Prostate gland (tissue), 2 donors: ENCODE measurements around the gene GRM8. TPM values are rescaled to one million over a fixed set of nuclear protein-coding genes. Genes with fewer than 3 reads are reported as not detected.

ENCODE experiments used
- DNase-seq: peaks from one replicate; pipeline ENCODE4 v3.0.0-alpha.2; 2019; ENCODE audit warnings: low spot score
- H3K27ac ChIP-seq, 2 donors: fragments of 200-600 bp; sonication (generic); 2 replicates each; pipeline ENCODE4 v1.5.1; 2017 to 2019
- H3K27me3 ChIP-seq: fragments of 200-600 bp; sonication (generic); replicated peaks from 2 replicates; pipeline ENCODE4 v1.5.1; 2019; ENCODE audit not compliant: insufficient read depth
- H3K36me3 ChIP-seq, 2 donors: fragments of 200-600 bp; sonication (generic); 1 replicate in 1 of 2; 2 replicates in 1 of 2; pipeline versions ENCODE4 v1.5.1 to v1.8.1; 2017 to 2019
- H3K4me1 ChIP-seq: fragments of 200-600 bp; sonication (generic); replicated peaks from 2 replicates; pipeline ENCODE4 v1.5.1; 2019
- H3K4me3 ChIP-seq, 2 donors: fragments of 200-600 bp; sonication (generic); 2 replicates each; pipeline ENCODE4 v1.5.1; 2017 to 2019
- H3K9me3 ChIP-seq: fragments of 200-600 bp; sonication (generic); 2 replicates; pipeline ENCODE4 v1.5.1; 2017
- POLR2A ChIP-seq: fragments of 450-650 bp; IDR thresholded peaks from one replicate; pipeline ENCODE4 v1.6.1; 2016; ENCODE audit warnings: antibody characterized with exemption, mild to moderate bottlenecking
- POLR2AphosphoS5 ChIP-seq: sonication (generic); formaldehyde crosslinking; IDR thresholded peaks from one replicate; pipeline ENCODE4 v1.6.1; 2017; ENCODE audit warnings: antibody characterized with exemption
- WGBS: methylation state at CpG from one replicate; pipeline ENCODE4 v1.1.5; 2018; 5-methylcytosine and 5-hydroxymethylcytosine counted together
- intact Hi-C: fragments of 100-400 bp; cut with DNase I; formaldehyde crosslinking; loops from one replicate; pipeline ENCODE4 v1.14.2; 2022
- total RNA-seq, 2 donors: library from RNA; depleted of rRNA; stranded (reverse); fragments of >200 nt; gene quantifications; one replicate each; pipeline ENCODE4 v1.1.0, GENCODE V29; 2016
- TF ChIP-seq, protein P1 (sequence below), 4 experiments: fragments of 200-600 bp in 2 of 4; fragments of 450-650 bp in 2 of 4; sonication (generic) in 2 of 4; IDR thresholded peaks; 1 replicate in 3 of 4; 2 replicates in 1 of 4; pipeline ENCODE4 v1.5.1; 2016 to 2019; ENCODE audit warnings: antibody characterized with exemption in 4 of 4, mild to moderate bottlenecking in 2 of 4, moderate library complexity in 2 of 4

The GRM8 gene
- total RNA-seq, 2 donors from 2014 or later = 1.3 to 3.7 TPM

DNA sequence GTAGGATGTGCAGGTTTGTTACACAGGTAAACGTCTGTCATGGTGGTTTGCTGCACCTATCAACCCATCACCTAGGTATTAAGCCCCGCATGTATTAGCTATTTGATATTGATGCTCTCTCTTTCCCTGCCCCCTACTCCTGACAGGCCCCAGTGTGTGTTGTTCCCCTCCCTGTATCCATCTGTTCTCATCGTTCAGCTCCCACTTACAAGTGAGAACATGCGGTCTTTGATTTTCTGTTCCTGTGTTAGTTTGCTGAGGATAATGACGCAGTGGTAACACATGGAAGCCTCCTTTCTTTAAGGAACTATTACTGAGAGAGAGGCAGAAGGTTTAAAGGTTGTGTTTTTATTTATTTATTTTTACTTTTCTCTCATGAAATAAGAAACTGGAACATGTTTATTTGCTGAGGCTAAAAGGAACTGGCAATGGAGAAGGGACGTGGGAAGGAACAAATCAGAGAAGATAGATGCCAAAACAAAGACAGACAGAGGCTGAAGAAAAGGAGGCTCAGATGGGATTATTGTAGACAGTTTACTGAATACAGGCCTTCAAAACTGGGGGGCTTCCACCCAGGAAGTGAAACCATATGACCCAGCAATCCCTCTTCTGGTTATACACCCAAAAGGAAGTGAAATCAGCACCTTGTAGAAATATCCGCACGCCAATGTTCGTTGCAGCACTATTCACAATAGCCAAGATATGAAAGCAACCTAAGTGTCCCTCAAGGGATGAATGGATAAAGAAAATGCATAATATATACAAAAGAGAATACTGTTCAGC lies 556.3 kb downstream of the GRM8 start:
- intact Hi-C loops = no loop called here
- Histone ChIP-seq H3K9me3 (no peaks in the 10 kb centered on the region), H3K27me3 (no peaks in the 10 kb centered on the region), H3K36me3 (no peaks in the 10 kb centered on the region), H3K4me3 (no peak overlapping the region), H3K27ac (no peak overlapping the region), H3K4me1 (no peaks in the 10 kb centered on the region)
- no peak for DNase-seq
- WGBS = 73% methylated on average over 9 of the region's 9 CpGs
- TF ChIP-seq POLR2AphosphoS5 (no peak), POLR2A (no peak)
- TF ChIP-seq, protein P1, sequence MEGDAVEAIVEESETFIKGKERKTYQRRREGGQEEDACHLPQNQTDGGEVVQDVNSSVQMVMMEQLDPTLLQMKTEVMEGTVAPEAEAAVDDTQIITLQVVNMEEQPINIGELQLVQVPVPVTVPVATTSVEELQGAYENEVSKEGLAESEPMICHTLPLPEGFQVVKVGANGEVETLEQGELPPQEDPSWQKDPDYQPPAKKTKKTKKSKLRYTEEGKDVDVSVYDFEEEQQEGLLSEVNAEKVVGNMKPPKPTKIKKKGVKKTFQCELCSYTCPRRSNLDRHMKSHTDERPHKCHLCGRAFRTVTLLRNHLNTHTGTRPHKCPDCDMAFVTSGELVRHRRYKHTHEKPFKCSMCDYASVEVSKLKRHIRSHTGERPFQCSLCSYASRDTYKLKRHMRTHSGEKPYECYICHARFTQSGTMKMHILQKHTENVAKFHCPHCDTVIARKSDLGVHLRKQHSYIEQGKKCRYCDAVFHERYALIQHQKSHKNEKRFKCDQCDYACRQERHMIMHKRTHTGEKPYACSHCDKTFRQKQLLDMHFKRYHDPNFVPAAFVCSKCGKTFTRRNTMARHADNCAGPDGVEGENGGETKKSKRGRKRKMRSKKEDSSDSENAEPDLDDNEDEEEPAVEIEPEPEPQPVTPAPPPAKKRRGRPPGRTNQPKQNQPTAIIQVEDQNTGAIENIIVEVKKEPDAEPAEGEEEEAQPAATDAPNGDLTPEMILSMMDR (IDR thresholded peaks at IDR 0.05) = no peak

GRCh38 chr7:126690848-126691751 lies 561.6 kb downstream of the GRM8 start:
- Histone ChIP-seq H3K4me1 (no peaks in the 10 kb centered on the region), H3K27me3 (no peaks in the 10 kb centered on the region), H3K4me3 (no peak overlapping the region), H3K27ac (no peak overlapping the region), H3K9me3 (no peaks in the 10 kb centered on the region), H3K36me3 (no peaks in the 10 kb centered on the region)
- no peak for DNase-seq
- WGBS = 89% methylated on average over 11 of the region's 11 CpGs
- intact Hi-C loops = no loop called here
- TF ChIP-seq POLR2AphosphoS5 = no peak

DNA sequence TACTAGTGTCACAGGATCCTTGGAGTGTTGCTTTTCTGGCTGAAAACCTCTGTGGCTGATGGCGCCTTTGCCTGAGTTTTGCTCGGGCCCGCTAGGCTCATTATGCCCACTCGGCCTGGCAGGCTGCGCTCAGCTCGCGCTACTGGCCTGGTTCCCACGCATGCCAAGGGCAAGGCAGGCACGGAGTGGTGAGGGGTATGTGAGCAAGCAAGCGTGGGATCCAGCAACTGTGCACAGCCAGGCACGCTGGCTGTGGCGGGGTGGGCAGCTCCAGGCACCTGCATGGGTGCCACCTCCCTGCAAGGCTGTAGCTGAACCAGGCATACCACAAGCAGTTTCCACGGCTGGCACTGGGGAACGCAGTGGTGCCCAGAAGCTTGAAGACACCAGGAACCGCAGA lies 562.6 kb downstream of the GRM8 start:
- Histone ChIP-seq H3K27ac (no peak overlapping the region), H3K9me3 (no peaks in the 10 kb centered on the region), H3K4me3 (no peak overlapping the region), H3K27me3 (no peaks in the 10 kb centered on the region), H3K4me1 (no peaks in the 10 kb centered on the region), H3K36me3 (no peaks in the 10 kb centered on the region)
- intact Hi-C loops = no loop called here
- DNase-seq = no peak
- TF ChIP-seq POLR2A (no peak), POLR2AphosphoS5 (no peak)
- TF ChIP-seq, protein P1 (IDR thresholded peaks at IDR 0.05) = no peak
- WGBS = 94% methylated on average over 13 of the region's 15 CpGs

GRCh38 chr7:126689037-126689436 lies 563.7 kb downstream of the GRM8 start:
- H3K4me3 ChIP-seq = no peak overlapping the region
- no peaks in the 10 kb centered on the region for H3K36me3 ChIP-seq
- no peak for DNase-seq
- H3K9me3 ChIP-seq = no peaks in the 10 kb centered on the region
- no peaks in the 10 kb centered on the region for H3K27me3 ChIP-seq
- intact Hi-C loops = no loop called here
- no peak for TF ChIP-seq POLR2AphosphoS5
- no peak for TF ChIP-seq POLR2A
- TF ChIP-seq, protein P1 (IDR thresholded peaks at IDR 0.05) = no peak
- WGBS = 5% methylated on average over 1 of the region's 1 CpG
- no peak overlapping the region for H3K27ac ChIP-seq
- H3K4me1 ChIP-seq = no peaks in the 10 kb centered on the region

- WGBS = 90% methylated on average over 5 of the region's 5 CpGs
- Histone ChIP-seq H3K27me3 (no peaks in the 10 kb centered on the region), H3K9me3 (no peaks in the 10 kb centered on the region), H3K27ac (no peak overlapping the region), H3K4me1 (no peaks in the 10 kb centered on the region), H3K4me3 (no peak overlapping the region), H3K36me3 (no peaks in the 10 kb centered on the region)
- intact Hi-C loops = no loop called here
- DNase-seq = no peak
- TF ChIP-seq POLR2AphosphoS5 (no peak), POLR2A (no peak)
- TF ChIP-seq, protein P1 (IDR thresholded peaks at IDR 0.05) = no peak
These were observed 566.3 kb downstream of the GRM8 start for GRCh38 chr7:126686474-126686873.
